K562 (cell line): Measurements from ENCODE around the gene RBM4B. TPM values are rescaled to one million over a fixed set of nuclear protein-coding genes. Genes with fewer than 3 reads are reported as not detected.
A peak's percentile ranks its signal among the peaks of the same experiment; 100 is the strongest.

Source experiments
- C11orf30 ChIP-seq: fragments of 450-650 bp; IDR thresholded peaks from 2 replicates; pipeline ENCODE4 v1.6.1; 2016; ENCODE audit warnings: low read depth, mild to moderate bottlenecking
- CBFA2T2 ChIP-seq: fragments of 450-650 bp; conservative IDR thresholded peaks from 2 replicates; pipeline ENCODE4 v1.6.1; 2017; ENCODE audit warnings: mild to moderate bottlenecking
- CBX3 ChIP-seq, 2 experiments: IDR thresholded peaks; 1 replicate in 1 of 2; 2 replicates in 1 of 2; pipeline ENCODE4 v1.6.1; 2012; ENCODE audit warnings: inconsistent platforms in 2 of 2, low read length in 2 of 2, borderline replicate concordance in 1 of 2, control low read depth in 1 of 2
- CBX5 ChIP-seq: IDR thresholded peaks from 2 replicates; pipeline ENCODE4 v1.6.1; 2014; ENCODE audit warnings: low read depth, borderline replicate concordance
- CLOCK ChIP-seq: fragments of 250-450 bp; sonication (Bioruptor Pico); IDR thresholded peaks from 2 replicates; pipeline ENCODE4 v1.4.0; 2020; ENCODE audit warnings: mild to moderate bottlenecking, moderate library complexity, borderline replicate concordance
- CREB3L1 ChIP-seq: fragments of 450-650 bp; IDR thresholded peaks from 2 replicates; pipeline ENCODE4 v1.6.1; 2014; ENCODE audit warnings: low read depth, mild to moderate bottlenecking, moderate library complexity, borderline replicate concordance
- DLX4 ChIP-seq: fragments of 250-450 bp; sonication (Bioruptor Pico); IDR thresholded peaks from 2 replicates; pipeline ENCODE4 v1.6.1; 2021; ENCODE audit warnings: mild to moderate bottlenecking
- EP400 ChIP-seq: fragments of 450-650 bp; IDR thresholded peaks from 2 replicates; pipeline ENCODE4 v1.6.1; 2017; ENCODE audit warnings: antibody characterized with exemption, mild to moderate bottlenecking, moderate library complexity
- FOXK1 ChIP-seq: sonication (generic); formaldehyde crosslinking; IDR thresholded peaks from 2 replicates; pipeline ENCODE4 v1.8.0; 2022; ENCODE audit warnings: missing genetic modification reagents, mild to moderate bottlenecking, borderline replicate concordance
- GTF3C2 ChIP-seq: IDR thresholded peaks from 3 replicates; pipeline ENCODE4 v1.6.1; 2011; ENCODE audit warnings: borderline replicate concordance, mild to moderate bottlenecking, moderate library complexity; ENCODE audit not compliant: insufficient read length; ENCODE audit errors: extremely low read depth
- MITF ChIP-seq: IDR thresholded peaks from 2 replicates; pipeline ENCODE4 v1.6.1; 2014; ENCODE audit warnings: antibody characterized with exemption
- MYC ChIP-seq, 2 experiments: fragments of 250-450 bp in 1 of 2; sonication (Bioruptor Pico) in 1 of 2; IDR thresholded peaks; 2 replicates each; pipeline versions ENCODE4 v1.5.1 to v1.6.1; 2012 to 2021; ENCODE audit warnings: low read depth in 2 of 2, borderline replicate concordance in 1 of 2, improper control_type of control experiment in 1 of 2, low read length in 1 of 2, mild to moderate bottlenecking in 1 of 2, moderate library complexity in 1 of 2
- NR2C2 ChIP-seq, 2 experiments: fragments of 200-800 bp in 1 of 2; sonication (Bioruptor generic) in 1 of 2; sonication (generic) in 1 of 2; formaldehyde crosslinking in 1 of 2; IDR thresholded peaks; 2 replicates each; pipeline versions ENCODE4 v1.6.1 to v1.8.0; 2016 to 2022; ENCODE audit warnings: mild to moderate bottlenecking in 1 of 2, missing compliant biosample characterization in 1 of 2, missing genetic modification characterization in 1 of 2, missing genetic modification reagents in 1 of 2
- PHF21A ChIP-seq: fragments of 450-650 bp; IDR thresholded peaks from 2 replicates; pipeline ENCODE4 v1.6.1; 2017; ENCODE audit warnings: low read depth, borderline replicate concordance
- ZBTB43 ChIP-seq: sonication (generic); formaldehyde crosslinking; IDR thresholded peaks from 2 replicates; pipeline ENCODE4 v1.8.0; 2023; ENCODE audit warnings: mild to moderate bottlenecking, missing genetic modification reagents
- ZNF644 ChIP-seq: fragments of 200-800 bp; sonication (Bioruptor generic); IDR thresholded peaks from 2 replicates; pipeline ENCODE4 v1.6.1; 2016; ENCODE audit warnings: low read depth, missing genetic modification characterization, missing compliant biosample characterization
- polyA plus RNA-seq, 8 experiments: library from polyadenylated mRNA; depleted of rRNA in 4 of 8; stranded (reverse) in 5 of 8; unstranded in 3 of 8; fragments of >200 nt; fragmentation: Nextera tagmentation in 2 of 8; fragmentation: Illumina TruSeq in 1 of 8; extraction: Ambion mirVana in 2 of 8; extraction: Trizol in 1 of 8; gene quantifications; 2 replicates each; pipeline versions ENCODE4 v1.2.1 to v1.2.3, GENCODE V29; 2011 to 2014; ENCODE audit warnings: inconsistent platforms in 1 of 8, missing spikeins in 1 of 8
- total RNA-seq, 7 experiments: library from RNA; depleted of rRNA in 6 of 7; stranded (reverse); fragments of >200 nt in 6 of 7; fragmentation: Illumina TruSeq in 2 of 7; extraction: Trizol in 2 of 7; gene quantifications; 2 replicates each; pipeline versions ENCODE4 v1.2.1 to v1.2.3, GENCODE V29; 2011 to 2021; ENCODE audit warnings: low replicate concordance in 1 of 7

RBM4B gene
- total and polyA plus RNA-seq, 9 of the 15 experiments (the other 6 are each of a cell fraction or from before 2014, with no cell fraction given), result 14.6 to 39.9 (median 23.3) TPM

- no peak for TF ChIP-seq EP400
- TF ChIP-seq MYC (IDR thresholded peaks at IDR 0.05; ENCODE audit: low read depth, low read length), result no peak
- no peak for TF ChIP-seq MYC (CRISPR knock-in tag; IDR thresholded peaks at IDR 0.05; ENCODE audit: borderline replicate concordance, low read depth)
- TF ChIP-seq CBX3 (IDR thresholded peaks at IDR 0.05; ENCODE audit: borderline replicate concordance in 1 of 2, low read length in 2 of 2), result no peak
- TF ChIP-seq NR2C2 (CRISPR knock-in tag; IDR thresholded peaks at IDR 0.05), result no peak
- no peak for TF ChIP-seq NR2C2 (tag; IDR thresholded peaks at IDR 0.05)
- no peak for TF ChIP-seq ZNF644 (tag)
- TF ChIP-seq CBX5, result no peak
- no peak for TF ChIP-seq CREB3L1
- TF ChIP-seq FOXK1 (CRISPR knock-in tag), result no peak
- peak; percentile 69 for TF ChIP-seq CBFA2T2
- peak; percentile 50; the same call in 1 of the 2 replicates for TF ChIP-seq C11orf30
- TF ChIP-seq CLOCK, result no peak
- TF ChIP-seq MITF, result no peak
- TF ChIP-seq PHF21A, result no peak
- TF ChIP-seq GTF3C2, result no peak
- TF ChIP-seq ZBTB43, result no peak
- TF ChIP-seq DLX4 (CRISPR knock-in tag), result no peak
Observed at GRCh38 chr11:66653123-66653522, 24.6 kb downstream of the RBM4B start (continued).
